OCI-LY1 (cell line): Measurements from ENCODE around the gene ALDH3A1.

Experiments
- H2AFZ ChIP-seq: fragments of 200-600 bp; sonication (generic), shearing (Covaris generic); 2 replicates; pipeline ENCODE4 v1.6.0; 2014; ENCODE audit warnings: antibody characterized with exemption, mild to moderate bottlenecking, low read length
- H3F3A ChIP-seq: fragments of 200-600 bp; sonication (generic), shearing (Covaris generic); 2 replicates; pipeline ENCODE4 v1.6.0; 2014; ENCODE audit warnings: mild to moderate bottlenecking, antibody characterized with exemption, low read length, moderate library complexity; ENCODE audit not compliant: insufficient read depth
- H3K27ac ChIP-seq: fragments of 200-600 bp; sonication (generic); 2 replicates; pipeline ENCODE4 v1.5.1; 2014; ENCODE audit warnings: low read length, mixed run types, mild to moderate bottlenecking, low read depth; ENCODE audit not compliant: poor library complexity, severe bottlenecking
- H3K27me3 ChIP-seq: fragments of 200-600 bp; sonication (generic); 2 replicates; pipeline ENCODE4 v1.6.0; 2014; ENCODE audit warnings: antibody characterized with exemption, mild to moderate bottlenecking, low read length, moderate library complexity; ENCODE audit not compliant: insufficient read depth
- H3K36me3 ChIP-seq: fragments of 200-600 bp; sonication (generic); 2 replicates; pipeline ENCODE4 v1.6.1; 2014; ENCODE audit warnings: mild to moderate bottlenecking, antibody characterized with exemption, low read length, moderate library complexity, mixed read lengths; ENCODE audit not compliant: insufficient read depth
- H3K4me1 ChIP-seq: fragments of 200-600 bp; sonication (generic); 2 replicates; pipeline ENCODE4 v1.5.1; 2014; ENCODE audit warnings: mild to moderate bottlenecking, low read length, moderate library complexity; ENCODE audit not compliant: insufficient read depth, severe bottlenecking
- H3K4me2 ChIP-seq: fragments of 200-600 bp; sonication (generic), shearing (Covaris generic); 2 replicates; pipeline ENCODE4 v1.6.1; 2014; ENCODE audit warnings: low read length
- H3K4me3 ChIP-seq: fragments of 200-600 bp; sonication (generic); 2 replicates; pipeline ENCODE4 v1.5.1; 2014; ENCODE audit warnings: low read length, low read depth, mild to moderate bottlenecking, mixed read lengths; ENCODE audit not compliant: poor library complexity, severe bottlenecking
- H3K79me2 ChIP-seq: fragments of 200-600 bp; shearing (Covaris generic); 2 replicates; pipeline ENCODE4 v1.6.1; 2016; ENCODE audit warnings: mixed run types, low read length, mixed read lengths; ENCODE audit not compliant: insufficient read depth
- H3K9ac ChIP-seq: fragments of 200-600 bp; sonication (generic), shearing (Covaris generic); 2 replicates; pipeline ENCODE4 v1.6.1; 2014; ENCODE audit warnings: mild to moderate bottlenecking, low read length, mixed read lengths
- H3K9me2 ChIP-seq: fragments of 200-600 bp; sonication (generic), shearing (Covaris generic); 2 replicates; pipeline ENCODE4 v1.6.1; 2014; ENCODE audit warnings: low read depth, mild to moderate bottlenecking, low read length, mixed read lengths
- H3K9me3 ChIP-seq: fragments of 200-600 bp; shearing (Covaris generic); 2 replicates; pipeline ENCODE4 v1.6.1; 2014; ENCODE audit warnings: low read length, mixed read lengths
- H4K20me1 ChIP-seq: fragments of 200-600 bp; sonication (generic), shearing (Covaris generic); 2 replicates; pipeline ENCODE4 v1.6.0; 2016; ENCODE audit warnings: mild to moderate bottlenecking, low read length; ENCODE audit not compliant: insufficient read depth
- EZH2 ChIP-seq: fragments of 200-600 bp; sonication (generic), shearing (Covaris generic); IDR thresholded peaks from 2 replicates; pipeline ENCODE4 v1.8.0; 2017; ENCODE audit warnings: borderline replicate concordance, mixed run types, mild to moderate bottlenecking, antibody characterized with exemption, low read length, moderate library complexity, mixed read lengths
- TF ChIP-seq, protein P1 (sequence below): fragments of 200-600 bp; sonication (generic), shearing (Covaris generic); IDR thresholded peaks from 2 replicates; pipeline ENCODE4 v1.5.1; 2017; ENCODE audit warnings: mild to moderate bottlenecking, antibody characterized with exemption, low read length, moderate library complexity, mixed read lengths

ALDH3A1 gene

DNA sequence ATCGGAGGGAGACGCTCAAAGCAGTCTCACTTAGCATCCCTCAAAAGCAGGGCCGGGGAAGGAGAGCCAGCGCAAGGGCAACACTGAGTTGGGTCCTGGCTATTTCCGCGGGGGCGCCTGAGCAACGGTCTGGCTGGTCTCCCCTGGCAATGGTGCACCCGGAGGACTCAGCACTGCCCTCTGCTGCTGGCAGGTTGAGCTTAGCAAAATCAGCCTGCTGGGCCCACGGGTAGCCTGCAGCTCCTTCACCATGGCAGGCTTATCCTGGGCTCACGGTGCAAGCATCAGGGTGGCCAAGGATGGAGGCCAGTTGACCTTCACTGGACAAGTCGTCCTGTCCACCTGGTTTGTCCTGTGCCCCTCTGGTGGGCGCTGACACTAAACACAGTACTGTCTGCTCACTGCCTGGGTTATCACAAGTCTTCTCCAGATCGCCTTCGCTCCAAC lies 14.4 kb upstream of the ALDH3A1 start:
- H3K9me3 ChIP-seq: no peaks in the 10 kb centered on the region
- H3K36me3 ChIP-seq: no peaks in the 10 kb centered on the region
- no peak overlapping the region for H2AFZ ChIP-seq
- no peaks in the 10 kb centered on the region for H3K27me3 ChIP-seq
- no peaks in the 10 kb centered on the region for H3K4me1 ChIP-seq
- no peaks in the 10 kb centered on the region for H4K20me1 ChIP-seq
- H3F3A ChIP-seq: no peaks in the 10 kb centered on the region
- no peak overlapping the region for H3K4me2 ChIP-seq
- H3K4me3 ChIP-seq: no peak overlapping the region
- H3K79me2 ChIP-seq: no peaks in the 10 kb centered on the region
- no peak overlapping the region for H3K9ac ChIP-seq
- TF ChIP-seq, protein P1, sequence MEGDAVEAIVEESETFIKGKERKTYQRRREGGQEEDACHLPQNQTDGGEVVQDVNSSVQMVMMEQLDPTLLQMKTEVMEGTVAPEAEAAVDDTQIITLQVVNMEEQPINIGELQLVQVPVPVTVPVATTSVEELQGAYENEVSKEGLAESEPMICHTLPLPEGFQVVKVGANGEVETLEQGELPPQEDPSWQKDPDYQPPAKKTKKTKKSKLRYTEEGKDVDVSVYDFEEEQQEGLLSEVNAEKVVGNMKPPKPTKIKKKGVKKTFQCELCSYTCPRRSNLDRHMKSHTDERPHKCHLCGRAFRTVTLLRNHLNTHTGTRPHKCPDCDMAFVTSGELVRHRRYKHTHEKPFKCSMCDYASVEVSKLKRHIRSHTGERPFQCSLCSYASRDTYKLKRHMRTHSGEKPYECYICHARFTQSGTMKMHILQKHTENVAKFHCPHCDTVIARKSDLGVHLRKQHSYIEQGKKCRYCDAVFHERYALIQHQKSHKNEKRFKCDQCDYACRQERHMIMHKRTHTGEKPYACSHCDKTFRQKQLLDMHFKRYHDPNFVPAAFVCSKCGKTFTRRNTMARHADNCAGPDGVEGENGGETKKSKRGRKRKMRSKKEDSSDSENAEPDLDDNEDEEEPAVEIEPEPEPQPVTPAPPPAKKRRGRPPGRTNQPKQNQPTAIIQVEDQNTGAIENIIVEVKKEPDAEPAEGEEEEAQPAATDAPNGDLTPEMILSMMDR: peak; percentile 56
- TF ChIP-seq EZH2: no peak
- H3K27ac ChIP-seq: no peak overlapping the region
- no peaks in the 10 kb centered on the region for H3K9me2 ChIP-seq

DNA sequence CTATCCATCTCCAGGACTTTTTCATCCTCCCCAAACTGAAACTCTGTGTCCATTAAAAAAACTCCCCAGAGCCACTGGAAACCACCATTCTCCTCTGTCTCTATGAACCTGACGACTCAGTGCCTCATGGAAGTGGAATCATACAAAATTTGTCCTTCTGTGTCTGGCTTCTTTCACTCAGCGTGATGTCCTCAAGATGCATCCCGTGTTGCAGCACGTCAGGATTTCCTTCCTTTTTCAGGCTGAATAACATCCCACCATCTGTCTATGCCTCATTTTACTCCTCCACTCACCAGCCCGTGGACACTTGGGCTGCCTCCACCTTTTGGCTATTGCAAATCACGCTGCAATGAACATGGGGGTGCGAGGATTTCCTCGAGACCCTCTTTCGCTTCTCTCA lies 12.6 kb upstream of the ALDH3A1 start:
- H3F3A ChIP-seq: no peaks in the 10 kb centered on the region
- H3K27ac ChIP-seq: no peak overlapping the region
- no peaks in the 10 kb centered on the region for H3K9me3 ChIP-seq

DNA sequence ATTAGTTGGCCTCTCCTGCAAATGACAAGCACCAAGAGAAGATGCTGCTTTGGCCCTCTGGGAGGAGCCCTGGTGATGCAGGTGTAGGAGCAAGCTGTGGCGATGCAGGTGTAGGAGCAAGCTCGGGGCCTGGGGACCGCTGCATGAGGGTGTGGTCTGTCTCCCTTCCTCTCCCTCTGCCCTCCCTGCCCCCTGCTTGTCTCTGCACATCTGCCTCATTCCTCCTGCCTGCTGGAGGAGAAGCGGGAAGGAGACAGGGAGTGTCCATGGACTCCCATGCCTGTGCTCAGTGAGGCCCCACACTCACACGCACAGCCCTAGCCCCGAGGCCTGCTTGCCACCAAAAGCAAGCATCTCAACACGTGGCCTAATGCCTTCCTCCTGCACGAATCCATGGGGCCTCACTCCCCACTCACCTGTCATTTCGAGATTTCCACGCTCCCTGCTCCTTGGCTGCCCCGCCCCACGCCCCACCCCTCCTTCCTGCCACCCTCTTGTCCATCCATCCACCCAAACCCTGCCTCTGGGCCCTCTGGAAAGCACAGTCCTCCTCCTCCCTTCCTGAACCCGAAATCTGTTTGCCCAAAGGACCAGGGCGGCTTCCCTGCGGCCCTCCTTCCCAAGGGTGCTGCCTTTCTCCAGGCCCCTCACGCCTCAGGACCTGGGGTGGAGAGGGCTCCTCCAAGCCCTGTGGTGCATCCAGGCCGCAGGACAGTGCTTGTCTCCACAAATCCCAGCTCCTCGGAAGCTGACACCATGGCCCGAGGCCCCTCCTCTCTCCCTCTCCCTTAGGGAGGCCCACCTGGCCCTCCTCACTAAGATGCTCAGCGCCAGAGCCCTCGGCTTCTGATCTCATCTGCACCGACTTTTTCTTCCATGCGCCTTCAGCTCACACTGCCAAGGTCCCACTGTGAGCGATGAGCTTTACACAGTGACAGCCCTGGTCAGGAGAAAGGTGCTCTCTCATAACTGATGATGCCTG lies 11.8 kb upstream of the ALDH3A1 start:
- Histone ChIP-seq H3K9ac (no peak overlapping the region), H3K4me1 (peaks cover 2% of the 10 kb centered on the region), H3K27me3 (no peaks in the 10 kb centered on the region), H3K4me2 (no peak overlapping the region), H2AFZ (no peak overlapping the region), H3K9me3 (no peaks in the 10 kb centered on the region), H3K27ac (no peak overlapping the region), H3F3A (no peaks in the 10 kb centered on the region), H3K36me3 (no peaks in the 10 kb centered on the region), H3K9me2 (no peaks in the 10 kb centered on the region), H3K79me2 (no peaks in the 10 kb centered on the region), H3K4me3 (no peak overlapping the region), H4K20me1 (no peaks in the 10 kb centered on the region)
- no peak for TF ChIP-seq EZH2
- TF ChIP-seq, protein P1: no peak

More for the DNA sequence above, 12.6 kb upstream of the ALDH3A1 start:
- Histone ChIP-seq H3K9ac (no peak overlapping the region), H3K9me2 (no peaks in the 10 kb centered on the region), H3K27me3 (no peaks in the 10 kb centered on the region), H3K4me1 (no peaks in the 10 kb centered on the region), H3K79me2 (no peaks in the 10 kb centered on the region), H3K4me3 (no peak overlapping the region), H3K4me2 (no peak overlapping the region), H2AFZ (no peak overlapping the region), H3K36me3 (no peaks in the 10 kb centered on the region), H4K20me1 (no peaks in the 10 kb centered on the region)
- TF ChIP-seq EZH2: no peak
- TF ChIP-seq, protein P1: no peak
